ENCODE data around the gene FBXW4.

Gene FBXW4

GRCh38 chr10:101660256-101660655, 34.7 kb downstream of the FBXW4 start:
- no peak overlapping the region for H2BK5ac ChIP-seq (ENCODE audit: low read length)
- no peak overlapping the region for H3K14ac ChIP-seq (ENCODE audit: low read length)
- H3K4me2 ChIP-seq (ENCODE audit: insufficient read depth, low read length, poor library complexity, severe bottlenecking), result no peak overlapping the region
- no peak overlapping the region for H2BK120ac ChIP-seq (ENCODE audit: low read depth, low read length)
- no peak overlapping the region for H2BK12ac ChIP-seq (ENCODE audit: low read length)
- DNase-seq (ENCODE audit: low spot score), result no peak
- no peak overlapping the region for H2AK5ac ChIP-seq (ENCODE audit: low read depth, low read length)
- no CpG with 5 or more reads among the region's 4 CpGs for WGBS, 2 donors (ENCODE audit: extremely low coverage in 2 of 2, insufficient read length in 2 of 2, insufficient replicate concordance in 1 of 2)
- peaks cover 0 to 10% of the 10 kb centered on the region in 2 donors for H3K4me1 ChIP-seq (ENCODE audit: control insufficient read depth in 2 of 2, insufficient read depth in 1 of 2, low read depth in 1 of 2, low read length in 2 of 2)
- H3K9ac ChIP-seq (ENCODE audit: low read depth, low read length, poor library complexity), result no peak overlapping the region
- no peak overlapping the region for H3K4ac ChIP-seq (ENCODE audit: low read length)
- H3K27ac ChIP-seq (replicated peaks; ENCODE audit: low read length), result no peak overlapping the region
- no peak overlapping the region for H3K18ac ChIP-seq (ENCODE audit: low read length)
- H2BK15ac ChIP-seq (ENCODE audit: low read length), result no peak overlapping the region
- no peak overlapping the region for H4K8ac ChIP-seq (ENCODE audit: low read depth, low read length)
- H3K9me3 ChIP-seq (replicated peaks in 1 of 2; ENCODE audit: control insufficient read depth in 2 of 2, insufficient read depth in 1 of 2, low read depth in 1 of 2, low read length in 2 of 2), result no peaks in the 10 kb centered on the region
- H3K36me3 ChIP-seq (replicated peaks in 1 of 2; ENCODE audit: control insufficient read depth in 2 of 2, insufficient read depth in 2 of 2, low read length in 2 of 2), result peaks cover 0 to 9% of the 10 kb centered on the region in 2 donors
- no peak overlapping the region for H3K4me3 ChIP-seq (ENCODE audit: low read length in 2 of 2)
- no peak overlapping the region for H4K91ac ChIP-seq (ENCODE audit: low read depth, low read length, poor library complexity)
- no peaks in the 10 kb centered on the region for H3K79me1 ChIP-seq (ENCODE audit: low read depth, low read length)
- H3K23ac ChIP-seq (ENCODE audit: low read depth, low read length, poor library complexity), result no peak overlapping the region
- H2AFZ ChIP-seq (ENCODE audit: low read length), result no peak overlapping the region
- peaks cover 0 to 93% (median 0%) of the 10 kb centered on the region in 3 experiments for H3K27me3 ChIP-seq (ENCODE audit: control insufficient read depth in 3 of 3, insufficient read depth in 3 of 3, low read depth in 1 of 3, low read length in 3 of 3)

- Histone ChIP-seq H3K4me2 (ENCODE audit: insufficient read depth, low read length, poor library complexity, severe bottlenecking) (no peak overlapping the region), H2AFZ (ENCODE audit: low read length) (no peak overlapping the region), H2BK12ac (ENCODE audit: low read length) (no peak overlapping the region), H2BK15ac (ENCODE audit: low read length) (no peak overlapping the region), H2AK5ac (ENCODE audit: low read depth, low read length) (no peak overlapping the region), H3K36me3 (replicated peaks in 1 of 2; ENCODE audit: control insufficient read depth in 2 of 2, insufficient read depth in 2 of 2, low read length in 2 of 2) (peaks cover 0 to 9% of the 10 kb centered on the region in 2 donors), H3K27ac (replicated peaks; ENCODE audit: low read length) (no peak overlapping the region), H3K4me3 (ENCODE audit: low read length in 2 of 2) (peak overlapping the region in 1 of 2 donors; percentile 38), H3K14ac (ENCODE audit: low read length) (no peak overlapping the region), H3K18ac (ENCODE audit: low read length) (no peak overlapping the region), H3K27me3 (ENCODE audit: control insufficient read depth in 3 of 3, insufficient read depth in 3 of 3, low read depth in 1 of 3, low read length in 3 of 3) (peaks cover 0 to 86% (median 0%) of the 10 kb centered on the region in 3 experiments), H3K79me1 (ENCODE audit: low read depth, low read length) (no peaks in the 10 kb centered on the region), H4K8ac (ENCODE audit: low read depth, low read length) (no peak overlapping the region), H3K4ac (ENCODE audit: low read length) (no peak overlapping the region), H3K9me3 (replicated peaks in 1 of 2; ENCODE audit: control insufficient read depth in 2 of 2, insufficient read depth in 1 of 2, low read depth in 1 of 2, low read length in 2 of 2) (no peaks in the 10 kb centered on the region), H4K91ac (ENCODE audit: low read depth, low read length, poor library complexity) (no peak overlapping the region), H3K4me1 (ENCODE audit: control insufficient read depth in 2 of 2, insufficient read depth in 1 of 2, low read depth in 1 of 2, low read length in 2 of 2) (peaks cover 0 to 10% of the 10 kb centered on the region in 2 donors), H3K9ac (ENCODE audit: low read depth, low read length, poor library complexity) (no peak overlapping the region), H2BK120ac (ENCODE audit: low read depth, low read length) (no peak overlapping the region), H3K23ac (ENCODE audit: low read depth, low read length, poor library complexity) (no peak overlapping the region), H2BK5ac (ENCODE audit: low read length) (no peak overlapping the region)
- no peak for DNase-seq (ENCODE audit: low spot score)
- no CpG with 5 or more reads among the region's 5 CpGs for WGBS, 2 donors (ENCODE audit: extremely low coverage in 2 of 2, insufficient read length in 2 of 2, insufficient replicate concordance in 1 of 2)
Observed at GRCh38 chr10:101658975-101659374, 36.0 kb downstream of the FBXW4 start.

- Histone ChIP-seq H3K14ac (ENCODE audit: low read length) (no peak overlapping the region), H3K36me3 (replicated peaks in 1 of 2; ENCODE audit: control insufficient read depth in 2 of 2, insufficient read depth in 2 of 2, low read length in 2 of 2) (peaks cover 0 to 3% of the 10 kb centered on the region in 2 donors), H4K8ac (ENCODE audit: low read depth, low read length) (no peak overlapping the region), H3K9ac (ENCODE audit: low read depth, low read length, poor library complexity) (no peak overlapping the region), H2BK5ac (ENCODE audit: low read length) (no peak overlapping the region), H3K4me3 (ENCODE audit: low read length in 2 of 2) (no peak overlapping the region), H2BK12ac (ENCODE audit: low read length) (no peak overlapping the region), H3K4me2 (ENCODE audit: insufficient read depth, low read length, poor library complexity, severe bottlenecking) (no peak overlapping the region), H3K27ac (replicated peaks; ENCODE audit: low read length) (no peak overlapping the region), H3K4ac (ENCODE audit: low read length) (no peak overlapping the region), H2AK5ac (ENCODE audit: low read depth, low read length) (no peak overlapping the region), H3K27me3 (ENCODE audit: control insufficient read depth in 3 of 3, insufficient read depth in 3 of 3, low read depth in 1 of 3, low read length in 3 of 3) (peaks cover 0 to 83% (median 0%) of the 10 kb centered on the region in 3 experiments), H3K18ac (ENCODE audit: low read length) (no peak overlapping the region), H3K79me1 (ENCODE audit: low read depth, low read length) (no peaks in the 10 kb centered on the region), H3K9me3 (replicated peaks in 1 of 2; ENCODE audit: control insufficient read depth in 2 of 2, insufficient read depth in 1 of 2, low read depth in 1 of 2, low read length in 2 of 2) (no peaks in the 10 kb centered on the region), H3K23ac (ENCODE audit: low read depth, low read length, poor library complexity) (no peak overlapping the region), H4K91ac (ENCODE audit: low read depth, low read length, poor library complexity) (no peak overlapping the region), H2BK15ac (ENCODE audit: low read length) (no peak overlapping the region), H2AFZ (ENCODE audit: low read length) (no peak overlapping the region), H3K4me1 (ENCODE audit: control insufficient read depth in 2 of 2, insufficient read depth in 1 of 2, low read depth in 1 of 2, low read length in 2 of 2) (peaks cover 0 to 23% of the 10 kb centered on the region in 2 donors), H2BK120ac (ENCODE audit: low read depth, low read length) (no peak overlapping the region)
- no CpG with 5 or more reads among the region's 2 CpGs for WGBS, 2 donors (ENCODE audit: extremely low coverage in 2 of 2, insufficient read length in 2 of 2, insufficient replicate concordance in 1 of 2)
- DNase-seq (ENCODE audit: low spot score), result no peak
Observed at GRCh38 chr10:101656890-101657289, 38.1 kb downstream of the FBXW4 start.

- Histone ChIP-seq H3K79me1 (ENCODE audit: low read depth, low read length) (no peaks in the 10 kb centered on the region), H2AFZ (ENCODE audit: low read length) (no peak overlapping the region), H3K23ac (ENCODE audit: low read depth, low read length, poor library complexity) (no peak overlapping the region), H2BK12ac (ENCODE audit: low read length) (no peak overlapping the region), H2BK15ac (ENCODE audit: low read length) (no peak overlapping the region), H3K4me2 (ENCODE audit: insufficient read depth, low read length, poor library complexity, severe bottlenecking) (no peak overlapping the region), H3K4me1 (ENCODE audit: control insufficient read depth in 2 of 2, insufficient read depth in 1 of 2, low read depth in 1 of 2, low read length in 2 of 2) (peaks cover 12 to 33% of the 10 kb centered on the region in 2 donors), H3K18ac (ENCODE audit: low read length) (no peak overlapping the region), H3K9ac (ENCODE audit: low read depth, low read length, poor library complexity) (no peak overlapping the region), H4K91ac (ENCODE audit: low read depth, low read length, poor library complexity) (no peak overlapping the region), H3K4ac (ENCODE audit: low read length) (no peak overlapping the region), H2BK120ac (ENCODE audit: low read depth, low read length) (no peak overlapping the region), H3K27ac (replicated peaks; ENCODE audit: low read length) (no peak overlapping the region), H3K4me3 (ENCODE audit: low read length in 2 of 2) (no peak overlapping the region), H3K9me3 (replicated peaks in 1 of 2; ENCODE audit: control insufficient read depth in 2 of 2, insufficient read depth in 1 of 2, low read depth in 1 of 2, low read length in 2 of 2) (no peaks in the 10 kb centered on the region), H3K27me3 (ENCODE audit: control insufficient read depth in 3 of 3, insufficient read depth in 3 of 3, low read depth in 1 of 3, low read length in 3 of 3) (peaks cover 0 to 81% (median 0%) of the 10 kb centered on the region in 3 experiments), H2AK5ac (ENCODE audit: low read depth, low read length) (peak overlapping the region; percentile 9), H3K14ac (ENCODE audit: low read length) (no peak overlapping the region), H3K36me3 (replicated peaks in 1 of 2; ENCODE audit: control insufficient read depth in 2 of 2, insufficient read depth in 2 of 2, low read length in 2 of 2) (peaks cover 0 to 3% of the 10 kb centered on the region in 2 donors), H2BK5ac (ENCODE audit: low read length) (no peak overlapping the region), H4K8ac (ENCODE audit: low read depth, low read length) (no peak overlapping the region)
- WGBS, 2 donors (ENCODE audit: extremely low coverage in 2 of 2, insufficient read length in 2 of 2, insufficient replicate concordance in 1 of 2), result no CpG with 5 or more reads among the region's 6 CpGs
- DNase-seq (ENCODE audit: low spot score), result no peak
Observed at GRCh38 chr10:101655570-101655969, 39.4 kb downstream of the FBXW4 start.

Measured in neuronal stem cell (in vitro differentiated cells).